Keratinocyte (primary cell): ENCODE data around the gene KRTAP5-7. TPM values are rescaled to one million over a fixed set of nuclear protein-coding genes. Genes with fewer than 3 reads are reported as not detected.
"Not testable (repeated sequence)": the region's sequence is repeated elsewhere in the genome, so short reads cannot be mapped to it uniquely, and the experiment has no call there.

Source experiments
- DNase-seq: peaks from one replicate; pipeline ENCODE4 v3.0.0-alpha.2; 2011; ENCODE audit warnings: low read depth, missing footprints, low spot score
- FAIRE-seq: peaks from 2 replicates; lab custom pipeline; 2011; peaks lifted over from hg19 to GRCh38; lab: Jason Lieb, UNC
- H2AFZ ChIP-seq: 2 replicates; pipeline ENCODE4 v1.6.0; 2012; ENCODE audit warnings: low read length, control low read depth, inconsistent platforms; ENCODE audit not compliant: control insufficient read depth
- H3K27ac ChIP-seq: 2 replicates; pipeline ENCODE4 v1.5.1; 2011; ENCODE audit warnings: low read length; ENCODE audit not compliant: control insufficient read depth, insufficient read depth
- H3K27me3 ChIP-seq: 3 replicates; pipeline ENCODE4 v1.6.0; 2011; ENCODE audit warnings: low read length; ENCODE audit not compliant: control insufficient read depth, insufficient read depth; ENCODE audit errors: extremely low read depth
- H3K36me3 ChIP-seq, 2 experiments: 2 replicates in 1 of 2; 3 replicates in 1 of 2; pipeline ENCODE4 v1.5.1; 2011; ENCODE audit warnings: low read length in 2 of 2, mild to moderate bottlenecking in 1 of 2; ENCODE audit not compliant: control insufficient read depth in 2 of 2, insufficient read depth in 2 of 2; ENCODE audit errors: extremely low read depth in 1 of 2
- H3K4me1 ChIP-seq: 3 replicates; pipeline ENCODE4 v1.5.1; 2011; ENCODE audit warnings: low read length; ENCODE audit not compliant: control insufficient read depth, insufficient read depth; ENCODE audit errors: extremely low read depth
- H3K4me2 ChIP-seq: 3 replicates; pipeline ENCODE4 v1.6.0; 2011; ENCODE audit warnings: low read depth, low read length; ENCODE audit not compliant: control insufficient read depth, insufficient read depth; ENCODE audit errors: extremely low read depth
- H3K4me3 ChIP-seq, 3 experiments: fragments of 200-600 bp in 1 of 3; sonication (generic) in 1 of 3; 2 replicates in 2 of 3; 3 replicates in 1 of 3; pipeline ENCODE4 v1.5.1; 2011 to 2016; ENCODE audit warnings: low read length in 3 of 3, mild to moderate bottlenecking in 3 of 3, control low read depth in 2 of 3, inconsistent platforms in 1 of 3, low read depth in 1 of 3, mixed read lengths in 1 of 3, mixed run types in 1 of 3, moderate library complexity in 1 of 3; ENCODE audit not compliant: control insufficient read depth in 2 of 3, insufficient read depth in 2 of 3; ENCODE audit errors: extremely low read depth in 1 of 3
- H3K79me2 ChIP-seq: 2 replicates; pipeline ENCODE4 v1.6.0; 2012; ENCODE audit warnings: low read length; ENCODE audit not compliant: control insufficient read depth, insufficient read depth
- H3K9ac ChIP-seq: 3 replicates; pipeline ENCODE4 v1.6.0; 2011; ENCODE audit warnings: low read length; ENCODE audit not compliant: control insufficient read depth, insufficient read depth; ENCODE audit errors: extremely low read depth
- H3K9me1 ChIP-seq: 3 replicates; pipeline ENCODE4 v1.6.0; 2011; ENCODE audit warnings: low read length; ENCODE audit not compliant: control insufficient read depth, insufficient read depth; ENCODE audit errors: extremely low read depth
- H3K9me3 ChIP-seq: 2 replicates; pipeline ENCODE4 v1.5.1; 2012; ENCODE audit warnings: low read depth, low read length; ENCODE audit not compliant: control insufficient read depth
- H4K20me1 ChIP-seq: 3 replicates; pipeline ENCODE4 v1.6.0; 2011; ENCODE audit warnings: low read length; ENCODE audit not compliant: control insufficient read depth, insufficient read depth; ENCODE audit errors: extremely low read depth
- CTCF ChIP-seq, 3 experiments: IDR thresholded peaks in 1 of 3; conservative IDR thresholded peaks in 1 of 3; optimal IDR thresholded peaks in 1 of 3; 2 replicates in 2 of 3; 3 replicates in 1 of 3; pipeline versions ENCODE3 to v1.5.1; 2011; ENCODE audit warnings: low read length in 3 of 3, mild to moderate bottlenecking in 3 of 3, moderate library complexity in 2 of 3, control low read depth in 1 of 3, inconsistent platforms in 1 of 3; ENCODE audit not compliant: insufficient read depth in 2 of 3; ENCODE audit errors: extremely low read depth in 1 of 3
- EZH2 ChIP-seq: IDR thresholded peaks from one replicate; pipeline ENCODE4 v1.6.1; 2012; ENCODE audit warnings: inconsistent platforms, mild to moderate bottlenecking, low read length, moderate library complexity
- dilution Hi-C: fragments of 300-500 bp; cut with MboI; formaldehyde crosslinking; loops from one replicate; pipeline ENCODE4 v1.7.0; 2020; ENCODE audit warnings: low sequenced_read_pairs; ENCODE audit not compliant: extremely low pct_ligation_motif_present
- polyA plus RNA-seq, 5 experiments: library from polyadenylated mRNA; depleted of rRNA in 3 of 5; stranded (reverse) in 3 of 5; stranded (forward) in 1 of 5; unstranded in 1 of 5; fragments of >200 nt; gene quantifications; 1 replicate in 1 of 5; 2 replicates in 3 of 5; 3 replicates in 1 of 5; pipeline versions ENCODE4 v1.2.1 to v1.2.3, GENCODE V29; 2011 to 2012; ENCODE audit warnings: missing spikeins in 2 of 5, low read depth in 1 of 5, low replicate concordance in 1 of 5

Gene KRTAP5-7
- polyA plus RNA-seq, 1 donor (not counting 4 experiments of a cell fraction or from before 2014, with no cell fraction given) = not detected

- H3K9ac ChIP-seq = no peak within 1 kb of the TSS
- DNase-seq = no peak
- H3K9me1 ChIP-seq = no peaks in the 10 kb centered on the region
- no peak for TF ChIP-seq CTCF (optimal IDR thresholded peaks at IDR 0.05 in 1 of 3, IDR thresholded peaks at IDR 0.05 in 1 of 3, conservative IDR thresholded peaks at IDR 0.05 in 1 of 3; ENCODE audit: extremely low read depth in 1 of 3, insufficient read depth in 2 of 3, low read length in 3 of 3)
- TF ChIP-seq EZH2 = no peak
- H4K20me1 ChIP-seq = no peaks in the 10 kb centered on the region
- no peak within 1 kb of the TSS for H3K4me2 ChIP-seq
- no peak for FAIRE-seq
- no peaks in the 10 kb centered on the region for H3K27me3 ChIP-seq
- H2AFZ ChIP-seq = no peak within 1 kb of the TSS
- H3K4me1 ChIP-seq = no peaks in the 10 kb centered on the region
- dilution Hi-C loops = no loop called here
- H3K4me3 ChIP-seq = no peak within 1 kb of the TSS
- H3K36me3 ChIP-seq = no peaks in the 10 kb centered on the region
- H3K9me3 ChIP-seq = peaks cover 3% of the 10 kb centered on the region
- no peaks in the 10 kb centered on the region for H3K79me2 ChIP-seq
- no peak within 1 kb of the TSS for H3K27ac ChIP-seq
These were observed 38.2 kb downstream of the KRTAP5-7 start, which contains the start of gene KRTAP5-10 for GRCh38 chr11:71565263-71565662. Gene KRTAP5-10 (plus strand): TSS chr11:71565563. CDS start chr11:71565588, 25 bp downstream.

- H3K9me3 ChIP-seq = peaks cover 3% of the 10 kb centered on the region
- no peak overlapping the region for H3K27ac ChIP-seq
- no peaks in the 10 kb centered on the region for H4K20me1 ChIP-seq
- no peak overlapping the region for H3K4me2 ChIP-seq
- no peaks in the 10 kb centered on the region for H3K36me3 ChIP-seq
- no peaks in the 10 kb centered on the region for H3K9me1 ChIP-seq
- H3K79me2 ChIP-seq = no peaks in the 10 kb centered on the region
- no peak overlapping the region for H3K9ac ChIP-seq
- H3K4me1 ChIP-seq = no peaks in the 10 kb centered on the region
- no peak overlapping the region for H2AFZ ChIP-seq
- TF ChIP-seq CTCF (optimal IDR thresholded peaks at IDR 0.05 in 1 of 3, IDR thresholded peaks at IDR 0.05 in 1 of 3, conservative IDR thresholded peaks at IDR 0.05 in 1 of 3; ENCODE audit: extremely low read depth in 1 of 3, insufficient read depth in 2 of 3, low read length in 3 of 3) (no peak), EZH2 (no peak)
- H3K27me3 ChIP-seq = no peaks in the 10 kb centered on the region
- no peak for DNase-seq
- no peak for FAIRE-seq
- no peak overlapping the region for H3K4me3 ChIP-seq
- dilution Hi-C loops = no loop called here
These were observed 39.1 kb downstream of the KRTAP5-7 start for GRCh38 chr11:71566081-71566620.

- DNase-seq, FAIRE-seq, H2AFZ ChIP-seq, H3K4me3 ChIP-seq, H3K27ac ChIP-seq, H3K36me3 ChIP-seq, H3K9me3 ChIP-seq, dilution Hi-C loops, H3K4me2 ChIP-seq, H4K20me1 ChIP-seq, H3K27me3 ChIP-seq, H3K9me1 ChIP-seq, H3K4me1 ChIP-seq, H3K79me2 ChIP-seq, H3K9ac ChIP-seq: not testable (repeated sequence)
These were observed 39.8 kb downstream of the KRTAP5-7 start for GRCh38 chr11:71566626-71567599.
